Raji (cell line): ENCODE results near the gene CACNB4.

Source experiments
- POLR2A ChIP-seq: IDR thresholded peaks from 2 replicates; pipeline ENCODE4 v1.6.1; 2011; ENCODE audit warnings: low read depth, low read length, control low read depth; ENCODE audit not compliant: insufficient read depth

The CACNB4 gene

DNA sequence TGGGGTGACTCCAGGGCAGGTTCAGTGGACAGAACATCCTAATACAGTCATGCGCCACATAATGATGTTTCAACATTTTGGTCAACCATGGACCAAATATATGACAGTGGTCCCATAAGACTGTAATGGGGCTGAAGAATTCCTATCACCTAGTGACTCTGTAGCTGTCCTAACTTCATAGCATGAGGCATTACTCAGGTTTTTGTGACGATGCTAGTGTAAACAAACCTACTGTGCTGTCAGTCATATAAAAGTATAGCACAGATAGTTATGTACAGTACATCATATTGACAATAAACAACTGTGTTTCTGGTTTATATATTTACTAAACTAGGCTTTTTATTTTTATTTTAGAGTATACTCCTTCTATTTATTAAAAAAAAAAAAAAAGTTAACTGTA is 87.1 kb downstream of the CACNB4 start:
- no peak for TF ChIP-seq POLR2A

GRCh38 chr2:152005607-152006006 is 93.2 kb downstream of the CACNB4 start:
- TF ChIP-seq POLR2A = no peak

DNA sequence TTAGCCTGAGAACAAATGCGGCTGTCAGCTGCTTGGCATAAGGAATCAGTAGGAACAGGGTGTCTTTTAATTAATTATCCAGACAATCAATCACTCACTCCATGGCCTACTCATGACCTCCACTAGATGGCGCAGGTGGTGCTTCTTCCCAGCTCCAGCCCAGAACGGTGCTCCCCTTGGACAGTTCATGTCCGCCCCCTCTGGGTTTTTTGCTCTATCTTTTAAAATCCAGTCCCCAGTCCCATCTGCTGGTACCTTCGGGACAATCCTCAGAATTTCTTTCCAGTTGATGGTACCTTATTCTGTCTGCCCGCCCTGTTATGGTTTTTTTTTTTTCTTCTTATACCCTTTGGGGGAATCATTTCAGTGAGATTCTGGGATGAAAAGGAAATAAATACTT is 99.8 kb downstream of the CACNB4 start:
- no peak for TF ChIP-seq POLR2A

DNA sequence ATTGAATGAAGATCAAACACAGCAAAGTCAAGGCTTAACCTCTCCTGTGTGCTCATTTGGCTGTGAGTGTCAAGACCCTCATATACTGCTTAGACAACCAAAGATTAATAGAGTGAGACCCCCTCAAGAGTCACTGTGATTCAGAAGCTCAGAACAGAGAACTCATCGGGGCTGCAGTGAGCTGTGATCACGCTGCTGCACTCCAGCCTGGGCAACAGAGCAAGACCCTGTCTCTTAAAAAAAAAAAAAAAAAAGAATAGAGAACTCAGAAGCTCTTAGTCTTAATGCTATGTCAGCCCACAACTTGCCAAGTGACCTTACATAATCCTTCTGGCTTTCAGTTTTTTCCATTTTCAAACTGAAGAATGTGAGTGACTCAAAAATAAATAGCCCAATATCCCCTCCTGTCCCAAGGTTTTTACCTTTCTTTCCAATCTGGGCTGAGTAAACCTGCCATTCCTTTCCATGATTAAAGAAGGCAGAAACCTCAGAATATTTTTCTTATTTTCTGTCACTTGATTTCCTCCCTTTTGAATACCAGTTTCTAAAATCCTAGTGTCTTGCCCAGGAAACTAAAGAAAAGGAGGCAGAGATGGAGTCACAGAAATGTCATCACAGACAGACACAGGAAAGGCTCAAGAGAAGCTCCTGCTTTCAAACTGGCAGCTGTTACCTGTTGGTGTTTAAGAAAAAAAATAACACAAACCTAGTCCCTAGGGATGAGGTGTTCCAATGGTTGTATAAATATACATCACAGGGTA is 102.4 kb downstream of the CACNB4 start:
- TF ChIP-seq POLR2A = no peak

GRCh38 chr2:151995161-151995557 is 103.7 kb downstream of the CACNB4 start:
- TF ChIP-seq POLR2A = no peak

DNA sequence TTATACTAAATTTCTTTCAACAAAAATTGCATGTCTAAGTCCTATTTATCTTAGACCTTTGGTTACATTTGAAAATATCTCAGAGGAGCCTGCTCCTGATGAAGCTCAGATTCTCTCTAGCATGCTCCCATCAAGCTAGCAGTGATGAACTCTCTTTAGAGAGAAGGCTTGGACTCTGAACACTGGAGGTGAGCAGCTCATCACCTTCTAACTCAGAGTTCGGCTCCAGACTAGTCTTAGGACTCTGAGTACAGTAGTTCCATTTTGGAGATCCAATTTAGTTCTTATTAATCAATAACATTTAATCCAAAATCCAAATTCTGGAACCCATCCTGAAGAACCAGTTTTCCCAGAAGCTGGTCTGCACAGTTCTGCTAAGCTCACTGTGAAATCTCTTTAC is 107.8 kb downstream of the CACNB4 start:
- TF ChIP-seq POLR2A = no peak

GRCh38 chr2:151989378-151989777 is 109.5 kb downstream of the CACNB4 start:
- TF ChIP-seq POLR2A = no peak

DNA sequence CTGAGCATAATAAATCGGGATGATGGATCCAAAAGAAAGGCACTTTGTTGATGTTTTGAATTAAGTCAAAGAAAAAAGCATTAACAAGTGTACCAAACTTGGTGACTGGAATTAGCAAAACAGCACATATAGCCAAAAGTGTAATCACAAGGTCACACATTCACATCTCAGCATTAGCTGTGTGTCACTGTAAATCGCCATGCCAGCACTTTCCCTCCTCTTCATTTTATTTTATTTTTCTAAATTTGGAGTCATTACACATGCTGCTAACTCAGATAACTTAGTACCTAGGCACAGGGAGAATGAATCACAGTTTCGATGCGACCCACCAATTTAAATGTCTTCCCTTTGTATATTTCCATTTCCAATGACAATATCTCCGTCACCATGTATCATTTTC is 111.4 kb downstream of the CACNB4 start:
- no peak for TF ChIP-seq POLR2A

- no peak for TF ChIP-seq POLR2A
Measured at GRCh38 chr2:151984424-151985083, 114.3 kb downstream of the CACNB4 start.

DNA sequence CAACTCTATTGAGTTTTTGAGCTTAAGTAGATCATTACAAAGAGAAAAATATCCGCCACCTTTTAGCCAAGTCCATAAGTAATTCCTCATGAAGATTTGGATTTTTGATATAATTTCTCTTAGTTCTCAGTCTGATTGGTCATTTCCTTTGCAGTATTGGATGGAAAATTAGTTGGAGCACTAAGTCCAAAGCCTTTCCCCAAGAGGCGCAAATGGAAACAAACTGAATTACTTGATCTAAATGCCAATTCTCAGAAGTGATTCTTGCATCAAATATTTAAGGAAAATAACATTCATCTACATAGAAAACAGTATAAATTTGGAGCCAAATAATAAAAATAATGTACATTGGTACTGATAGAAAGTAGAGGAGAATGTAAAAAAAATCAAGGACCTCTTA is 115.6 kb downstream of the CACNB4 start:
- no peak for TF ChIP-seq POLR2A

- TF ChIP-seq POLR2A = no peak
Measured at GRCh38 chr2:151981886-151982285, 117.0 kb downstream of the CACNB4 start.

DNA sequence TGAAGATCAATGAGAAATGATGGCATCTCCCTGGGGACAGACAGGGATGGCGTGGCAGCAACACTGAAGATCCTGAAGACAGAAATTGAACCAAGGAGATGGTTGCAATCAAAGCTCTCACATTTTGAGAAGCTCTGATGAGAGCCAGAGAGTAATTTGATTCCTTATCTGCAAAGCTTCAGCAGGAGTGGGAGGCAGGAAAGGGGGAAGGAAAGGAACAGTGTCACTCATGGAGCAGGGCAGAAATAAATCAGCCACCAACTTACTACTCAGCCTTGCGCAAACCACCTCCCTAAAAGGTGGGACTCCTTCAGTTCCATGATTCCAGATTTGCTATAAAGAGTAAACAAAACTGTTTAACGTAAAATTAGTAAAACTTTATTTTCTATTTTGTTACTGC is 119.2 kb downstream of the CACNB4 start:
- no peak for TF ChIP-seq POLR2A

DNA sequence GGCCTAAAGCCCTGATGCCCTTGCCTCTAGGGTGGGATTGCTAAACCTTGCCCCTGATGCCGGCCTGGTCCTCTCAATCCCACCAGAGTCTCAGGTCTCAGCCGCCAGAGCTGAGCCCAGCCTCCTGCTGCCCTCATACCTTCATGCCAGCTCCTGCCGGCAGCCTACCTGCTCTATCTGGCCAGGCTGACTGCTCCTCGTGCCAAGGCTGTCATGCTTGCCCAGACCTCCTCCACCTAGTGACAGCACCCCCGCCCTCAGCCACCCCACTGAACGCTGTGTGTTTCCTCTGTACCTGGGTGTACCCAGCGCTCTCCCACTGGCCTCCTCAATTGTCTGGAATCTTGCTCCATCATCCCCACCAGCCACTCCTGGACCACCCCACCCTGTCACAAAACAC is 120.1 kb downstream of the CACNB4 start:
- no peak for TF ChIP-seq POLR2A

DNA sequence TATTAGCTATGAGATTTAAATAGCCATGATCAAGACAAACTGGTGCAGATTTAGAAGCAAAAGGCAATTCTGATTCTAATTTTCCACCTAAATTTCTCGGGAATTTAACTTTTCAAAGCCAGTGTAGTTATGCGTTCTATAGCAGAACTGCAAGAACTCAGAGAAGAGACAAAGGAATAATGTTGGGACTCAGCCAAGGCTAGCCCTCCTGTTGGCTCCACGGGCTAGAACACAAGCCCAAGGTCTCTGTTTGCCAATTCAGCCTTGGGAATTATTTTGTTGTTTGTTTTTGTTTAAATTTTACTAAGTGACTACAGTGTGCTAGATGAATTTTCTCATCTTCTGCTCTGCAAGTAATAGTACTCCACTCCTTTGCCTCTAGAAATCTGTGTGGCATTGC is 121.2 kb downstream of the CACNB4 start:
- no peak for TF ChIP-seq POLR2A

GRCh38 chr2:151976945-151977353 is 121.9 kb downstream of the CACNB4 start:
- TF ChIP-seq POLR2A = no peak
